Loucy (cell line): Measurements from ENCODE around the gene MAST4.

Source experiments
- H2AFZ ChIP-seq: fragments of 200-600 bp; sonication (generic); 2 replicates; pipeline ENCODE4 v1.6.0; 2016; ENCODE audit warnings: antibody characterized with exemption, mild to moderate bottlenecking, low read length, moderate library complexity
- H3F3A ChIP-seq: fragments of 200-600 bp; 2 replicates; pipeline ENCODE4 v1.6.0; 2016; ENCODE audit warnings: antibody characterized with exemption, low read depth, mild to moderate bottlenecking
- H3K27me3 ChIP-seq: fragments of 200-600 bp; sonication (generic); 2 replicates; pipeline ENCODE4 v1.6.1; 2014; ENCODE audit warnings: low read length, mild to moderate bottlenecking; ENCODE audit not compliant: insufficient read depth, poor library complexity, severe bottlenecking
- H3K36me3 ChIP-seq: fragments of 200-600 bp; sonication (generic); 2 replicates; pipeline ENCODE4 v1.6.1; 2016; ENCODE audit warnings: low read length; ENCODE audit not compliant: insufficient read depth
- H3K4me1 ChIP-seq: fragments of 200-600 bp; sonication (generic); 2 replicates; pipeline ENCODE4 v1.5.1; 2014; ENCODE audit warnings: low read length, mild to moderate bottlenecking; ENCODE audit not compliant: insufficient read depth, poor library complexity, severe bottlenecking
- H3K4me2 ChIP-seq: fragments of 200-600 bp; sonication (generic); 2 replicates; pipeline ENCODE4 v1.6.0; 2014; ENCODE audit warnings: antibody characterized with exemption, low read length, low read depth, mild to moderate bottlenecking; ENCODE audit not compliant: poor library complexity, severe bottlenecking
- H3K4me3 ChIP-seq: fragments of 200-600 bp; sonication (generic); 2 replicates; pipeline ENCODE4 v1.5.1; 2014; ENCODE audit warnings: low read length, mild to moderate bottlenecking, mixed read lengths; ENCODE audit not compliant: poor library complexity, severe bottlenecking
- H3K79me2 ChIP-seq: fragments of 200-600 bp; sonication (generic); 2 replicates; pipeline ENCODE4 v1.6.1; 2014; ENCODE audit warnings: low read length; ENCODE audit not compliant: insufficient read depth
- H3K9ac ChIP-seq: fragments of 200-600 bp; sonication (generic); 2 replicates; pipeline ENCODE4 v1.6.0; 2014; ENCODE audit warnings: mild to moderate bottlenecking, low read depth, low read length, moderate library complexity; ENCODE audit not compliant: poor library complexity, severe bottlenecking
- H3K9me2 ChIP-seq: fragments of 200-600 bp; sonication (generic); replicated peaks from 2 replicates; pipeline ENCODE4 v1.6.1; 2016; ENCODE audit warnings: low read depth, low read length, mixed read lengths
- H3K9me3 ChIP-seq: fragments of 200-600 bp; sonication (generic); 2 replicates; pipeline ENCODE4 v1.6.1; 2014; ENCODE audit warnings: mild to moderate bottlenecking, antibody characterized with exemption, low read length, low read depth; ENCODE audit not compliant: insufficient read depth
- H4K20me1 ChIP-seq: fragments of 200-600 bp; sonication (generic); 2 replicates; pipeline ENCODE4 v1.6.0; 2014; ENCODE audit warnings: antibody characterized with exemption, low read length, mild to moderate bottlenecking; ENCODE audit not compliant: insufficient read depth, poor library complexity, severe bottlenecking
- EZH2phosphoT487 ChIP-seq: fragments of 200-600 bp; IDR thresholded peaks from 2 replicates; pipeline ENCODE4 v1.6.1; 2018; ENCODE audit warnings: antibody characterized with exemption, mild to moderate bottlenecking, moderate library complexity, borderline replicate concordance
- TF ChIP-seq, protein P1 (sequence below): fragments of 200-600 bp; sonication (generic); conservative IDR thresholded peaks from 2 replicates; pipeline ENCODE4 v1.5.1; 2014; ENCODE audit warnings: mild to moderate bottlenecking, antibody characterized with exemption, low read length

MAST4 gene

DNA sequence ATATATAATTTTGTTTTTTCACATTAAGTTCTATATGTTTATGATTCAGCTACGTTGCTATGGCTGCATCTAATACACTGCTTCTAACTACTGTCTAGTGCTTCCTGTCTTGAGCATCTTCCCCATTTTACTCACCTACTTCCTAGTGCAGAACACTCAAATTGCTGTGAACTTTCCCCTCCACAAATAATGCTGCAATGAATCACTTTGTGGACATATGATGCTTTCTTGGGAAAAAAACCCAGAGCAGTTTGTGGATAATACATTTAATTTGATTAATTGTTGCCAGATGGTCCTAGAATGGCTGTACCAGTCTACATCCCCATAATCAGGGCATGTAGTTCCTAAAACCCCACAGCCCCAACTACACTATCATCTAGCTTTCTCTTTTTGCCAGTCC lies 581.9 kb downstream of the MAST4 start:
- TF ChIP-seq EZH2phosphoT487: no peak
- TF ChIP-seq, protein P1, sequence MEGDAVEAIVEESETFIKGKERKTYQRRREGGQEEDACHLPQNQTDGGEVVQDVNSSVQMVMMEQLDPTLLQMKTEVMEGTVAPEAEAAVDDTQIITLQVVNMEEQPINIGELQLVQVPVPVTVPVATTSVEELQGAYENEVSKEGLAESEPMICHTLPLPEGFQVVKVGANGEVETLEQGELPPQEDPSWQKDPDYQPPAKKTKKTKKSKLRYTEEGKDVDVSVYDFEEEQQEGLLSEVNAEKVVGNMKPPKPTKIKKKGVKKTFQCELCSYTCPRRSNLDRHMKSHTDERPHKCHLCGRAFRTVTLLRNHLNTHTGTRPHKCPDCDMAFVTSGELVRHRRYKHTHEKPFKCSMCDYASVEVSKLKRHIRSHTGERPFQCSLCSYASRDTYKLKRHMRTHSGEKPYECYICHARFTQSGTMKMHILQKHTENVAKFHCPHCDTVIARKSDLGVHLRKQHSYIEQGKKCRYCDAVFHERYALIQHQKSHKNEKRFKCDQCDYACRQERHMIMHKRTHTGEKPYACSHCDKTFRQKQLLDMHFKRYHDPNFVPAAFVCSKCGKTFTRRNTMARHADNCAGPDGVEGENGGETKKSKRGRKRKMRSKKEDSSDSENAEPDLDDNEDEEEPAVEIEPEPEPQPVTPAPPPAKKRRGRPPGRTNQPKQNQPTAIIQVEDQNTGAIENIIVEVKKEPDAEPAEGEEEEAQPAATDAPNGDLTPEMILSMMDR: no peak
- no peak overlapping the region for H3K9ac ChIP-seq
- no peaks in the 10 kb centered on the region for H4K20me1 ChIP-seq
- H3K4me3 ChIP-seq: no peak overlapping the region
- H3K4me2 ChIP-seq: no peak overlapping the region
- no peak overlapping the region for H2AFZ ChIP-seq
- H3K27me3 ChIP-seq: no peaks in the 10 kb centered on the region
- H3K9me3 ChIP-seq: peaks cover 15% of the 10 kb centered on the region; the same call in 1 of the 2 replicates
- H3K4me1 ChIP-seq: no peaks in the 10 kb centered on the region
- no peaks in the 10 kb centered on the region for H3F3A ChIP-seq
- H3K36me3 ChIP-seq: no peaks in the 10 kb centered on the region
- no peaks in the 10 kb centered on the region for H3K9me2 ChIP-seq
- no peaks in the 10 kb centered on the region for H3K79me2 ChIP-seq

DNA sequence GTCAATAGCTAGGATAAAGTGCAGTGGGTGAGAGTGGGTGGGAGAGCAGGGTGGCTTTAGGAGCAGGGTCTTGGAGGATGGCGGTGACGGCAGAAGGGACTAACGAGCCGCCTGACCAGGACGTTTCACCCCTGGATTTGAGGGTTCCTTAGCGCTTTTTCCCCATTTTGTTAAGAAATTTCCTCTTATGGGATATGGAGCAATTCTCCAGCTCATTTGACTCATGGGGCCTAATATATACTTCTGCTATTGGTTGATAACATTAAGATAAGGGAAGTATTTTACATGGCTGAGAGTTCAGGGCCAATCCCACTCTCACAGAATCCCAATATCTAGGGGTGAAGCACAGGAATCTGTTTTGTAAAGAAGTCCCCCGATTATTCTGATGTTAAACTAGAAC lies 582.8 kb downstream of the MAST4 start:
- H3K4me2 ChIP-seq: no peak overlapping the region
- TF ChIP-seq, protein P1: no peak
- no peak for TF ChIP-seq EZH2phosphoT487
- no peaks in the 10 kb centered on the region for H4K20me1 ChIP-seq
- H3K27me3 ChIP-seq: no peaks in the 10 kb centered on the region
- H3K9me2 ChIP-seq: no peaks in the 10 kb centered on the region
- no peaks in the 10 kb centered on the region for H3K36me3 ChIP-seq
- no peaks in the 10 kb centered on the region for H3K79me2 ChIP-seq
- H3K4me3 ChIP-seq: no peak overlapping the region
- no peaks in the 10 kb centered on the region for H3F3A ChIP-seq
- no peak overlapping the region for H3K9ac ChIP-seq
- H2AFZ ChIP-seq: no peak overlapping the region
- no peaks in the 10 kb centered on the region for H3K4me1 ChIP-seq
- H3K9me3 ChIP-seq: peaks cover 15% of the 10 kb centered on the region; the same call in 1 of the 2 replicates

DNA sequence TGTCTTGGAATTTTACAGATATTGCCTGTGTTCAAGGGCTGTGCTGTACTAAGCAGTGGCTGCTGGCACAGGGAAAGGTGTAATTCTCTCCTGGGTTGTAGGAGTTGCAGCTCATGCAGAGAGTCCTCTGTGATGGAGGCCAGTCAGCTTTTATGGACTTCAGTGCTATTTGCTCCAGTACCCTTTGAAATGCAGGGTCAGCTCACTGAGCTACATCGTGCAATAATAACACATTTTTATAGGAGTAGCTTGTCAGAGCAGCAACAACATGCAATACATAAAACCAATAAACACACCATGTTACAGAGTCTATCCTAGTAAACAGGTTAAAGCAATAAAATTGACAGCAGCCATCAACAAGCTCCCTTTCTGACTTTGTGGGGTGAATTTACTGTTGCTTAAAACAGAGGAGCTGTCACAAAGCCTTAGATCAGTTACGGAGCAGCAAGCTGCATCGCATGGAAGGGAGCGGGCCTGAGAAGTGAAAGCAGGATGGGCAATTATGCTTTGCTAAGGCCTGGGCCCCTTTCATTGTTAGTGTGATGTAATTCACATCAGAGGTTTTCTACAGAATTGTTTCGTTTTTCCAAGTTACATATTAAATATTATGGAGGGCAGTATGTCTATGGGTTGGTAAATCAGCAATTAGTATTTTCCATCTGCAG lies 583.6 kb downstream of the MAST4 start:
- Histone ChIP-seq H3K9me3 (peaks cover 15% of the 10 kb centered on the region; the same call in 1 of the 2 replicates), H3K36me3 (no peaks in the 10 kb centered on the region), H3K4me1 (no peaks in the 10 kb centered on the region), H4K20me1 (no peaks in the 10 kb centered on the region), H2AFZ (no peak overlapping the region), H3K4me3 (no peak overlapping the region), H3F3A (no peaks in the 10 kb centered on the region), H3K27me3 (no peaks in the 10 kb centered on the region), H3K4me2 (no peak overlapping the region), H3K9me2 (no peaks in the 10 kb centered on the region), H3K9ac (no peak overlapping the region), H3K79me2 (no peaks in the 10 kb centered on the region)
- TF ChIP-seq EZH2phosphoT487: no peak
- TF ChIP-seq, protein P1: no peak
